HepG2 (cell line): ENCODE results near the gene SLC9A5. TPM values are rescaled to one million over a fixed set of nuclear protein-coding genes. Genes with fewer than 3 reads are reported as not detected.

Source experiments
- ATAC-seq: fragments of 200-7000 bp; cut with Tn5 transposase; 3 replicates; pipeline ENCODE4 v1.9.1; 2020; ENCODE audit warnings: mild to moderate bottlenecking, moderate library complexity
- BruUV-seq: library from RNA; stranded (reverse); fragments of 400-500 nt; replicated peaks from 2 replicates; lab custom pipeline; 2021; lab: Mats Ljungman, UMichigan
- CTCF ChIA-PET: fragments of 300-600 bp; formaldehyde crosslinking; extraction: SDS; loops from one replicate; lab custom pipeline; 2021; ENCODE audit warnings: low total read pairs, inconsistent platforms, low intra/inter-chr PET ratio; lab: Yijun Ruan, JAX
- POLR2A ChIA-PET: fragments of 350-600 bp; sonication (Branson Sonifier 250); formaldehyde crosslinking; loops from one replicate; lab custom pipeline; 2020; ENCODE audit warnings: antibody characterized with exemption, inconsistent platforms; lab: Yijun Ruan, JAX
- DNase-seq: peaks from one replicate; pipeline ENCODE4 v3.0.0-alpha.2; 2015; ENCODE audit warnings: low spot score
- FAIRE-seq: peaks from 3 replicates; lab custom pipeline; 2011; peaks lifted over from hg19 to GRCh38; lab: Jason Lieb, UNC
- H2AFZ ChIP-seq: one replicate; pipeline ENCODE4 v1.6.1; 2011; ENCODE audit warnings: low read length, inconsistent platforms
- H3K27ac ChIP-seq: fragments of 300-600 bp; 3 replicates; pipeline ENCODE4 v1.8.0; 2011; ENCODE audit warnings: mixed run types, mild to moderate bottlenecking, mixed read lengths, low read length, inconsistent platforms; ENCODE audit not compliant: insufficient read depth; ENCODE audit errors: extremely low read length
- H3K27me3 ChIP-seq, 2 experiments: fragments of 200-600 bp in 1 of 2; 2 replicates in 1 of 2; 3 replicates in 1 of 2; pipeline versions ENCODE4 v1.6.0 to v1.8.0; 2011; ENCODE audit warnings: low read length in 2 of 2, mild to moderate bottlenecking in 2 of 2, moderate library complexity in 2 of 2, inconsistent platforms in 1 of 2; ENCODE audit not compliant: insufficient read depth in 2 of 2, control insufficient read depth in 1 of 2
- H3K36me3 ChIP-seq, 2 experiments: fragments of 200-600 bp in 1 of 2; replicated peaks in 1 of 2; 2 replicates in 1 of 2; 3 replicates in 1 of 2; pipeline versions ENCODE4 v1.5.1 to v1.8.0; 2011; ENCODE audit warnings: low read length in 2 of 2, inconsistent platforms in 1 of 2; ENCODE audit not compliant: insufficient read depth in 2 of 2, control insufficient read depth in 1 of 2
- H3K4me1 ChIP-seq: 2 replicates; pipeline ENCODE4 v1.5.1; 2012; ENCODE audit warnings: low read length, inconsistent platforms; ENCODE audit not compliant: insufficient read depth
- H3K4me2 ChIP-seq: 2 replicates; pipeline ENCODE4 v1.6.0; 2011; ENCODE audit warnings: low read depth, low read length, inconsistent platforms
- H3K4me3 ChIP-seq, 3 experiments: fragments of 200-600 bp in 1 of 3; sonication (generic), shearing (Covaris generic) in 1 of 3; replicated peaks in 1 of 3; 2 replicates each; pipeline ENCODE4 v1.5.1; 2011 to 2016; ENCODE audit warnings: low read length in 3 of 3, inconsistent platforms in 2 of 3, low read depth in 2 of 3, mild to moderate bottlenecking in 2 of 3, control low read depth in 1 of 3, mixed read lengths in 1 of 3; ENCODE audit not compliant: insufficient read depth in 1 of 3
- H3K79me2 ChIP-seq: one replicate; pipeline ENCODE4 v1.6.1; 2011; ENCODE audit warnings: low read length, inconsistent platforms; ENCODE audit not compliant: insufficient read depth
- H3K9ac ChIP-seq: 2 replicates; pipeline ENCODE4 v1.6.0; 2011; ENCODE audit warnings: mild to moderate bottlenecking, low read depth, low read length, inconsistent platforms; ENCODE audit not compliant: insufficient read depth
- H3K9me3 ChIP-seq: 2 replicates; pipeline ENCODE4 v1.5.1; 2012; ENCODE audit warnings: mild to moderate bottlenecking, low read length
- H4K20me1 ChIP-seq: 2 replicates; pipeline ENCODE4 v1.6.0; 2011; ENCODE audit warnings: inconsistent platforms, mild to moderate bottlenecking, low read length, moderate library complexity; ENCODE audit not compliant: insufficient read depth
- ATF6 ChIP-seq: sonication (generic); formaldehyde crosslinking; conservative IDR thresholded peaks from 2 replicates; pipeline ENCODE4 v1.4.0; 2020; ENCODE audit warnings: missing genetic modification reagents
- ETV5 ChIP-seq: IDR thresholded peaks from 2 replicates; pipeline ENCODE4 v1.6.1; 2018; ENCODE audit warnings: missing biosample characterization, missing genetic modification reagents, inconsistent platforms, borderline replicate concordance
- HNRNPK ChIP-seq: fragments of 200-400 bp; formaldehyde crosslinking; IDR thresholded peaks from 2 replicates; pipeline ENCODE4 v1.6.1; 2018; ENCODE audit warnings: low read length, low read depth, moderate library complexity, mild to moderate bottlenecking; ENCODE audit not compliant: poor library complexity, severe bottlenecking
- MTF1 ChIP-seq: sonication (generic); formaldehyde crosslinking; IDR thresholded peaks from 2 replicates; pipeline ENCODE4 v1.5.0; 2020; ENCODE audit warnings: missing genetic modification reagents
- POLR2AphosphoS2 ChIP-seq: IDR thresholded peaks from 2 replicates; pipeline ENCODE4 v1.6.1; 2011; ENCODE audit warnings: low read depth, low read length, improper control_type of control experiment
- PRMT3 ChIP-seq: sonication (generic); formaldehyde crosslinking; IDR thresholded peaks from 2 replicates; pipeline ENCODE4 v1.8.1; 2022; ENCODE audit warnings: low read depth, mild to moderate bottlenecking, moderate library complexity, missing genetic modification reagents, borderline replicate concordance
- SALL1 ChIP-seq: sonication (generic); formaldehyde crosslinking; IDR thresholded peaks from 2 replicates; pipeline ENCODE4 v1.8.0; 2022; ENCODE audit warnings: mild to moderate bottlenecking, missing genetic modification reagents
- SIX1 ChIP-seq: sonication (generic); formaldehyde crosslinking; IDR thresholded peaks from 2 replicates; pipeline ENCODE4 v1.4.0; 2020; ENCODE audit warnings: missing genetic modification reagents, borderline replicate concordance
- SP140L ChIP-seq: sonication (generic); formaldehyde crosslinking; IDR thresholded peaks from 2 replicates; pipeline ENCODE4 v1.4.0; 2020; ENCODE audit warnings: missing genetic modification reagents, borderline replicate concordance
- TEAD2 ChIP-seq: sonication (generic); formaldehyde crosslinking; IDR thresholded peaks from 2 replicates; pipeline ENCODE4 v1.9.0; 2021; ENCODE audit warnings: missing genetic modification reagents
- THAP9 ChIP-seq: sonication (generic); formaldehyde crosslinking; IDR thresholded peaks from 2 replicates; pipeline ENCODE4; 2020; ENCODE audit warnings: missing genetic modification reagents, mild to moderate bottlenecking, borderline replicate concordance
- YEATS2 ChIP-seq: sonication (generic); formaldehyde crosslinking; IDR thresholded peaks from 2 replicates; pipeline ENCODE4 v1.4.0; 2020; ENCODE audit warnings: missing genetic modification reagents, borderline replicate concordance
- ZNF484 ChIP-seq: sonication (generic); formaldehyde crosslinking; IDR thresholded peaks from 2 replicates; pipeline ENCODE4 v1.5.1; 2020; ENCODE audit warnings: mild to moderate bottlenecking, low read depth, missing genetic modification reagents, borderline replicate concordance
- ZNF619 ChIP-seq: sonication (generic); formaldehyde crosslinking; IDR thresholded peaks from 2 replicates; pipeline ENCODE4 v1.4.0; 2020; ENCODE audit warnings: mild to moderate bottlenecking, missing genetic modification reagents
- ZNF720 ChIP-seq: sonication (generic); formaldehyde crosslinking; IDR thresholded peaks from 2 replicates; pipeline ENCODE4 v1.4.0; 2020; ENCODE audit warnings: missing genetic modification reagents
- ZNF800 ChIP-seq: sonication (generic); formaldehyde crosslinking; IDR thresholded peaks from 2 replicates; pipeline ENCODE4 v1.4.0; 2020; ENCODE audit warnings: missing genetic modification reagents
- WGBS: methylation state at CpG from one replicate; pipeline ENCODE4 v1.1.6; 2017; ENCODE audit warnings: low lambda C conversion rate; 5-methylcytosine and 5-hydroxymethylcytosine counted together
- in situ Hi-C: cut with HindIII; loops from 2 replicates; pipeline ENCODE4 v1.10.0; 2017; ENCODE audit warnings: low pct_unique_long_range_greater_than_20kb; ENCODE audit not compliant: extremely low pct_ligation_motif_present
- intact Hi-C: fragments of 100-400 bp; cut with micrococcal nuclease; formaldehyde crosslinking; loops from one replicate; pipeline ENCODE4 v1.10.0; 2022; ENCODE audit not compliant: unreplicated experiment
- polyA plus RNA-seq, 8 experiments: library from polyadenylated mRNA; depleted of rRNA in 3 of 8; stranded (reverse) in 7 of 8; unstranded in 1 of 8; fragments of >200 nt; fragmentation: Illumina TruSeq in 4 of 8; extraction: Trizol in 4 of 8; gene quantifications; 2 replicates each; pipeline versions ENCODE4 v1.2.1 to v1.2.3, GENCODE V29; 2011 to 2016; ENCODE audit warnings: low read depth in 4 of 8, missing spikeins in 1 of 8, mixed read lengths in 1 of 8; ENCODE audit not compliant: insufficient read depth in 1 of 8
- total RNA-seq, 5 experiments: library from RNA; depleted of rRNA; stranded (reverse); fragments of >200 nt; fragmentation: Illumina TruSeq; extraction: Trizol; gene quantifications; 2 replicates each; pipeline ENCODE4 v1.2.3, GENCODE V29; 2016; ENCODE audit warnings: low read depth in 1 of 5

The SLC9A5 gene
- total and polyA plus RNA-seq, 2 of the 13 experiments (the other 11 are each of a cell fraction or from before 2014, with no cell fraction given): 0.58 to 1.4 TPM

GRCh38 chr16:67302076-67302475 is 53.3 kb downstream of the SLC9A5 start:
- no TSS peak for BruUV-seq
- 30% methylated on average over 7 of the region's 7 CpGs for WGBS
- Histone ChIP-seq H3K79me2 (no peaks in the 10 kb centered on the region), H3K9ac (no peak overlapping the region), H3K4me2 (no peak overlapping the region), H3K27ac (no peak overlapping the region)
- no peak for DNase-seq
- intact Hi-C loops: no loop called here
- POLR2A ChIA-PET: no interaction called here
- CTCF ChIA-PET: no interaction called here
- no peak for TF ChIP-seq ZNF484 (CRISPR knock-in tag)
- TF ChIP-seq THAP9 (CRISPR knock-in tag): no peak
- TF ChIP-seq ZNF800 (CRISPR knock-in tag): no peak
- TF ChIP-seq ATF6 (CRISPR knock-in tag): no peak
- TF ChIP-seq YEATS2 (CRISPR knock-in tag): no peak
- TF ChIP-seq SP140L (CRISPR knock-in tag): no peak
- TF ChIP-seq ZNF619: no peak
- TF ChIP-seq SIX1 (CRISPR knock-in tag): no peak
- TF ChIP-seq POLR2AphosphoS2: no peak
- TF ChIP-seq SALL1 (CRISPR knock-in tag): no peak
- no peak for TF ChIP-seq TEAD2 (CRISPR knock-in tag)
- no peak for TF ChIP-seq ETV5 (CRISPR knock-in tag)
- no peak for TF ChIP-seq HNRNPK
- TF ChIP-seq PRMT3 (CRISPR knock-in tag): no peak
- no peak for TF ChIP-seq ZNF720
- TF ChIP-seq MTF1 (CRISPR knock-in tag): no peak
- TF ChIP-seq, all 625 proteins: peak for 0
- no peaks in the 10 kb centered on the region for H3K36me3 ChIP-seq
- no peaks in the 10 kb centered on the region for H3K9me3 ChIP-seq
- no peaks in the 10 kb centered on the region for H4K20me1 ChIP-seq
- FAIRE-seq (no peak), ATAC-seq (no peak)
- no peaks in the 10 kb centered on the region for H3K4me1 ChIP-seq
- H3K27me3 ChIP-seq: peaks cover 4 to 40% of the 10 kb centered on the region in 2 experiments; a peak in 4 of 5 replicates
- in situ Hi-C loops: no loop called here
- no peak overlapping the region for H3K4me3 ChIP-seq
- H2AFZ ChIP-seq: no peak overlapping the region
